HepG2 (cell line): ENCODE measurements around the gene LRRC63. TPM values are rescaled to one million over a fixed set of nuclear protein-coding genes. Genes with fewer than 3 reads are reported as not detected.

Experiments used
- ATAC-seq: fragments of 200-7000 bp; cut with Tn5 transposase; 3 replicates; pipeline ENCODE4 v1.9.1; 2020; ENCODE audit warnings: mild to moderate bottlenecking, moderate library complexity
- BruUV-seq: library from RNA; stranded (reverse); fragments of 400-500 nt; replicated peaks from 2 replicates; lab custom pipeline; 2021; lab: Mats Ljungman, UMichigan
- CTCF ChIA-PET: fragments of 300-600 bp; formaldehyde crosslinking; extraction: SDS; loops from one replicate; lab custom pipeline; 2021; ENCODE audit warnings: low total read pairs, inconsistent platforms, low intra/inter-chr PET ratio; lab: Yijun Ruan, JAX
- POLR2A ChIA-PET: fragments of 350-600 bp; sonication (Branson Sonifier 250); formaldehyde crosslinking; loops from one replicate; lab custom pipeline; 2020; ENCODE audit warnings: antibody characterized with exemption, inconsistent platforms; lab: Yijun Ruan, JAX
- DNase-seq: peaks from one replicate; pipeline ENCODE4 v3.0.0-alpha.2; 2015; ENCODE audit warnings: low spot score
- FAIRE-seq: peaks from 3 replicates; lab custom pipeline; 2011; peaks lifted over from hg19 to GRCh38; lab: Jason Lieb, UNC
- H2AFZ ChIP-seq: one replicate; pipeline ENCODE4 v1.6.1; 2011; ENCODE audit warnings: low read length, inconsistent platforms
- H3K27ac ChIP-seq: fragments of 300-600 bp; 3 replicates; pipeline ENCODE4 v1.8.0; 2011; ENCODE audit warnings: mixed run types, mild to moderate bottlenecking, mixed read lengths, low read length, inconsistent platforms; ENCODE audit not compliant: insufficient read depth; ENCODE audit errors: extremely low read length
- H3K27me3 ChIP-seq, 2 experiments: fragments of 200-600 bp in 1 of 2; 2 replicates in 1 of 2; 3 replicates in 1 of 2; pipeline versions ENCODE4 v1.6.0 to v1.8.0; 2011; ENCODE audit warnings: low read length in 2 of 2, mild to moderate bottlenecking in 2 of 2, moderate library complexity in 2 of 2, inconsistent platforms in 1 of 2; ENCODE audit not compliant: insufficient read depth in 2 of 2, control insufficient read depth in 1 of 2
- H3K36me3 ChIP-seq, 2 experiments: fragments of 200-600 bp in 1 of 2; replicated peaks in 1 of 2; 2 replicates in 1 of 2; 3 replicates in 1 of 2; pipeline versions ENCODE4 v1.5.1 to v1.8.0; 2011; ENCODE audit warnings: low read length in 2 of 2, inconsistent platforms in 1 of 2; ENCODE audit not compliant: insufficient read depth in 2 of 2, control insufficient read depth in 1 of 2
- H3K4me1 ChIP-seq: 2 replicates; pipeline ENCODE4 v1.5.1; 2012; ENCODE audit warnings: low read length, inconsistent platforms; ENCODE audit not compliant: insufficient read depth
- H3K4me2 ChIP-seq: 2 replicates; pipeline ENCODE4 v1.6.0; 2011; ENCODE audit warnings: low read depth, low read length, inconsistent platforms
- H3K4me3 ChIP-seq, 3 experiments: fragments of 200-600 bp in 1 of 3; sonication (generic), shearing (Covaris generic) in 1 of 3; replicated peaks in 1 of 3; 2 replicates each; pipeline ENCODE4 v1.5.1; 2011 to 2016; ENCODE audit warnings: low read length in 3 of 3, inconsistent platforms in 2 of 3, low read depth in 2 of 3, mild to moderate bottlenecking in 2 of 3, control low read depth in 1 of 3, mixed read lengths in 1 of 3; ENCODE audit not compliant: insufficient read depth in 1 of 3
- H3K79me2 ChIP-seq: one replicate; pipeline ENCODE4 v1.6.1; 2011; ENCODE audit warnings: low read length, inconsistent platforms; ENCODE audit not compliant: insufficient read depth
- H3K9ac ChIP-seq: 2 replicates; pipeline ENCODE4 v1.6.0; 2011; ENCODE audit warnings: mild to moderate bottlenecking, low read depth, low read length, inconsistent platforms; ENCODE audit not compliant: insufficient read depth
- H3K9me3 ChIP-seq: 2 replicates; pipeline ENCODE4 v1.5.1; 2012; ENCODE audit warnings: mild to moderate bottlenecking, low read length
- H4K20me1 ChIP-seq: 2 replicates; pipeline ENCODE4 v1.6.0; 2011; ENCODE audit warnings: inconsistent platforms, mild to moderate bottlenecking, low read length, moderate library complexity; ENCODE audit not compliant: insufficient read depth
- MIER3 ChIP-seq: IDR thresholded peaks from 2 replicates; pipeline ENCODE4 v1.6.1; 2016; ENCODE audit warnings: missing compliant biosample characterization, borderline replicate concordance
- NFIB ChIP-seq: sonication (generic); formaldehyde crosslinking; IDR thresholded peaks from 2 replicates; pipeline ENCODE4 v1.9.0; 2021; ENCODE audit warnings: missing genetic modification reagents, mild to moderate bottlenecking, borderline replicate concordance
- RFXANK ChIP-seq: IDR thresholded peaks from 2 replicates; pipeline ENCODE4 v1.6.1; 2016
- SMC3 ChIP-seq: IDR thresholded peaks from 2 replicates; pipeline ENCODE4 v1.6.1; 2011; ENCODE audit warnings: low read length, improper control_type of control experiment
- STAG1 ChIP-seq: sonication (generic); formaldehyde crosslinking; IDR thresholded peaks from 2 replicates; pipeline ENCODE4 v1.4.0; 2020; ENCODE audit warnings: missing genetic modification reagents
- ZMYM3 ChIP-seq: sonication (generic); formaldehyde crosslinking; IDR thresholded peaks from 2 replicates; pipeline ENCODE4 v1.5.1; 2020; ENCODE audit warnings: mild to moderate bottlenecking, missing genetic modification reagents
- ZNF580 ChIP-seq: IDR thresholded peaks from 2 replicates; pipeline ENCODE4 v1.6.1; 2016; ENCODE audit warnings: low read depth, borderline replicate concordance
- WGBS: methylation state at CpG from one replicate; pipeline ENCODE4 v1.1.6; 2017; ENCODE audit warnings: low lambda C conversion rate; 5-methylcytosine and 5-hydroxymethylcytosine counted together
- in situ Hi-C: cut with HindIII; loops from 2 replicates; pipeline ENCODE4 v1.10.0; 2017; ENCODE audit warnings: low pct_unique_long_range_greater_than_20kb; ENCODE audit not compliant: extremely low pct_ligation_motif_present
- intact Hi-C: fragments of 100-400 bp; cut with micrococcal nuclease; formaldehyde crosslinking; loops from one replicate; pipeline ENCODE4 v1.10.0; 2022; ENCODE audit not compliant: unreplicated experiment
- polyA plus RNA-seq, 8 experiments: library from polyadenylated mRNA; depleted of rRNA in 3 of 8; stranded (reverse) in 7 of 8; unstranded in 1 of 8; fragments of >200 nt; fragmentation: Illumina TruSeq in 4 of 8; extraction: Trizol in 4 of 8; gene quantifications; 2 replicates each; pipeline versions ENCODE4 v1.2.1 to v1.2.3, GENCODE V29; 2011 to 2016; ENCODE audit warnings: low read depth in 4 of 8, missing spikeins in 1 of 8, mixed read lengths in 1 of 8; ENCODE audit not compliant: insufficient read depth in 1 of 8
- total RNA-seq, 5 experiments: library from RNA; depleted of rRNA; stranded (reverse); fragments of >200 nt; fragmentation: Illumina TruSeq; extraction: Trizol; gene quantifications; 2 replicates each; pipeline ENCODE4 v1.2.3, GENCODE V29; 2016; ENCODE audit warnings: low read depth in 1 of 5
- TF ChIP-seq, protein P1 (sequence below): IDR thresholded peaks from 2 replicates; pipeline ENCODE4 v1.6.1; 2012; ENCODE audit warnings: low read length, improper control_type of control experiment
- TF ChIP-seq, protein P2 (sequence below): sonication (generic); formaldehyde crosslinking; IDR thresholded peaks from 2 replicates; pipeline ENCODE4 v1.5.0; 2020; ENCODE audit warnings: mild to moderate bottlenecking, missing genetic modification reagents, moderate library complexity

The LRRC63 gene
- total and polyA plus RNA-seq, 2 of the 13 experiments (the other 11 are each of a cell fraction or from before 2014, with no cell fraction given): not detected

- TF ChIP-seq, protein P1, sequence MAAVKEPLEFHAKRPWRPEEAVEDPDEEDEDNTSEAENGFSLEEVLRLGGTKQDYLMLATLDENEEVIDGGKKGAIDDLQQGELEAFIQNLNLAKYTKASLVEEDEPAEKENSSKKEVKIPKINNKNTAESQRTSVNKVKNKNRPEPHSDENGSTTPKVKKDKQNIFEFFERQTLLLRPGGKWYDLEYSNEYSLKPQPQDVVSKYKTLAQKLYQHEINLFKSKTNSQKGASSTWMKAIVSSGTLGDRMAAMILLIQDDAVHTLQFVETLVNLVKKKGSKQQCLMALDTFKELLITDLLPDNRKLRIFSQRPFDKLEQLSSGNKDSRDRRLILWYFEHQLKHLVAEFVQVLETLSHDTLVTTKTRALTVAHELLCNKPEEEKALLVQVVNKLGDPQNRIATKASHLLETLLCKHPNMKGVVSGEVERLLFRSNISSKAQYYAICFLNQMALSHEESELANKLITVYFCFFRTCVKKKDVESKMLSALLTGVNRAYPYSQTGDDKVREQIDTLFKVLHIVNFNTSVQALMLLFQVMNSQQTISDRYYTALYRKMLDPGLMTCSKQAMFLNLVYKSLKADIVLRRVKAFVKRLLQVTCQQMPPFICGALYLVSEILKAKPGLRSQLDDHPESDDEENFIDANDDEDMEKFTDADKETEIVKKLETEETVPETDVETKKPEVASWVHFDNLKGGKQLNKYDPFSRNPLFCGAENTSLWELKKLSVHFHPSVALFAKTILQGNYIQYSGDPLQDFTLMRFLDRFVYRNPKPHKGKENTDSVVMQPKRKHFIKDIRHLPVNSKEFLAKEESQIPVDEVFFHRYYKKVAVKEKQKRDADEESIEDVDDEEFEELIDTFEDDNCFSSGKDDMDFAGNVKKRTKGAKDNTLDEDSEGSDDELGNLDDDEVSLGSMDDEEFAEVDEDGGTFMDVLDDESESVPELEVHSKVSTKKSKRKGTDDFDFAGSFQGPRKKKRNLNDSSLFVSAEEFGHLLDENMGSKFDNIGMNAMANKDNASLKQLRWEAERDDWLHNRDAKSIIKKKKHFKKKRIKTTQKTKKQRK: no peak
- no peak for TF ChIP-seq NFIB (CRISPR knock-in tag)
- TF ChIP-seq ZNF580 (CRISPR knock-in tag): no peak
- no peak for TF ChIP-seq ZMYM3 (CRISPR knock-in tag)
- TF ChIP-seq, all 625 proteins: peak for 0
Observed at GRCh38 chr13:46183018-46183946, 28.4 kb upstream of the LRRC63 start (continued).

DNA sequence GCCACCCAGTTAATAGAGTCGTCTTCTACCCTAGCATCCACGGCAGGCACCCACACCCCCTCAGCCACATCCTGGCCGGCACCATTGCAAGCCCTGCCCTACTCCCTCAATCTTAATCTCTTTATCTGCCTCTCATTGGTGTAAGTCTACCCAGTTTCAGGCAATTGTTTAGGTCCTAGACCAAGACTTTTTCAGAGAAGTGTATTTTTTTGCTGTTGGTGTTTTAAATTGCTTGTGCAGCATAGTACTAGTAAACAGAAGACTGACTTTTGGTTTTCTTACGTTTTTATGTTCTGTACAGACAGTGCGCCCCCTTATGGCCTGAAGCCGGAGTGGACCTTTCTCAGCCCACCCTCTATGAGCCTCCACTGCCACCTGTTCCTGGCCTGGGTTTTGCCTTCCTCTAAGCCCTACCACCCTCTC, 27.4 kb upstream of the LRRC63 start:
- peak overlapping the region; percentile 71 for H3K4me2 ChIP-seq
- CTCF ChIA-PET: interaction anchor here (1.4 to 1.5 kb wide), 2 partner anchors 24 to 37 kb away, joined by 3 to 9 read pairs; no protein-coding TSS in a partner anchor
- peak overlapping the region; percentile 76 for H2AFZ ChIP-seq
- 0% methylated on average over 5 of the region's 6 CpGs for WGBS
- BruUV-seq: no TSS peak
- H3K9me3 ChIP-seq: no peaks in the 10 kb centered on the region
- H3K4me1 ChIP-seq: peaks cover 10% of the 10 kb centered on the region; the same call in 1 of the 2 replicates
- ATAC-seq: peak; percentile 99
- POLR2A ChIA-PET: no interaction called here
- TF ChIP-seq STAG1 (CRISPR knock-in tag) (peak; percentile 57), RFXANK (0 out of 2 replicates have a peak, but pooled peaks have one; percentile 37), MIER3 (CRISPR knock-in tag) (no peak), SMC3 (peak; percentile 37)
- TF ChIP-seq, protein P2, sequence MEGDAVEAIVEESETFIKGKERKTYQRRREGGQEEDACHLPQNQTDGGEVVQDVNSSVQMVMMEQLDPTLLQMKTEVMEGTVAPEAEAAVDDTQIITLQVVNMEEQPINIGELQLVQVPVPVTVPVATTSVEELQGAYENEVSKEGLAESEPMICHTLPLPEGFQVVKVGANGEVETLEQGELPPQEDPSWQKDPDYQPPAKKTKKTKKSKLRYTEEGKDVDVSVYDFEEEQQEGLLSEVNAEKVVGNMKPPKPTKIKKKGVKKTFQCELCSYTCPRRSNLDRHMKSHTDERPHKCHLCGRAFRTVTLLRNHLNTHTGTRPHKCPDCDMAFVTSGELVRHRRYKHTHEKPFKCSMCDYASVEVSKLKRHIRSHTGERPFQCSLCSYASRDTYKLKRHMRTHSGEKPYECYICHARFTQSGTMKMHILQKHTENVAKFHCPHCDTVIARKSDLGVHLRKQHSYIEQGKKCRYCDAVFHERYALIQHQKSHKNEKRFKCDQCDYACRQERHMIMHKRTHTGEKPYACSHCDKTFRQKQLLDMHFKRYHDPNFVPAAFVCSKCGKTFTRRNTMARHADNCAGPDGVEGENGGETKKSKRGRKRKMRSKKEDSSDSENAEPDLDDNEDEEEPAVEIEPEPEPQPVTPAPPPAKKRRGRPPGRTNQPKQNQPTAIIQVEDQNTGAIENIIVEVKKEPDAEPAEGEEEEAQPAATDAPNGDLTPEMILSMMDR: peak; percentile 66
- in situ Hi-C loops: no loop called here
- no peak overlapping the region for H3K27ac ChIP-seq
- peak; percentile 49 for FAIRE-seq
- H3K4me3 ChIP-seq: peak overlapping the region in 1 of 3 experiments; percentile 40; a peak in 1 of 6 replicates
- H3K9ac ChIP-seq: no peak overlapping the region
- H3K36me3 ChIP-seq: no peaks in the 10 kb centered on the region
- intact Hi-C loops: loop anchor here (1.0 kb wide), 2 partner anchors 37 to 377 kb away; no protein-coding TSS in a partner anchor
- DNase-seq: peak; percentile 28
- H3K79me2 ChIP-seq: no peaks in the 10 kb centered on the region
- H3K27me3 ChIP-seq: 0 out of 5 replicates have a peak, but pooled peaks cover 0 to 4% of the 10 kb centered on the region in 2 experiments
- H4K20me1 ChIP-seq: no peaks in the 10 kb centered on the region
